Measurements from ENCODE around the gene THOC2.

The THOC2 gene

GRCh38 chrX:123626962-123627361, 105.9 kb downstream of the THOC2 start:
- ChIA-PET CTCF (no interaction called here), POLR2A (no interaction called here)
- Histone ChIP-seq H3K27ac (ENCODE audit: extremely low read depth, low read depth, low read length) (no peak overlapping the region), H3K9me3 (ENCODE audit: control insufficient read depth, insufficient read depth, low read depth, low read length) (no peaks in the 10 kb centered on the region; the same call in 1 of the 2 replicates), H3K4me3 (ENCODE audit: low read depth, low read length) (no peak overlapping the region), H3K36me3 (ENCODE audit: control insufficient read depth in 2 of 2, insufficient read depth in 1 of 2, low read length in 2 of 2) (peaks cover 43 to 65% of the 10 kb centered on the region in 2 experiments), H3K4me1 (ENCODE audit: control insufficient read depth, insufficient read depth, low read length) (no peaks in the 10 kb centered on the region)
- TF ChIP-seq YY2 (tag by site-specific recombination; IDR thresholded peaks at IDR 0.05), result no peak
- TF ChIP-seq PRDM1 (tag by site-specific recombination; IDR thresholded peaks at IDR 0.05), result peak; percentile 20; the same call in 1 of the 2 replicates
- TF ChIP-seq ZBTB1 (tag by site-specific recombination; IDR thresholded peaks at IDR 0.05), result no peak
- TF ChIP-seq KLF16 (tag by site-specific recombination; IDR thresholded peaks at IDR 0.05), result no peak
- TF ChIP-seq ZNF112 (tag by site-specific recombination; IDR thresholded peaks at IDR 0.05), result no peak
- TF ChIP-seq ZSCAN23 (tag by site-specific recombination; IDR thresholded peaks at IDR 0.05), result no peak

- Histone ChIP-seq H3K36me3 (ENCODE audit: control insufficient read depth in 2 of 2, insufficient read depth in 1 of 2, low read length in 2 of 2) (peaks cover 50 to 60% of the 10 kb centered on the region in 2 experiments), H3K4me3 (ENCODE audit: low read depth, low read length) (no peak overlapping the region), H3K4me1 (ENCODE audit: control insufficient read depth, insufficient read depth, low read length) (no peaks in the 10 kb centered on the region), H3K9me3 (ENCODE audit: control insufficient read depth, insufficient read depth, low read depth, low read length) (no peaks in the 10 kb centered on the region; the same call in 1 of the 2 replicates), H3K27ac (ENCODE audit: extremely low read depth, low read depth, low read length) (no peak overlapping the region)
- ChIA-PET CTCF (interaction anchor here (0.6 kb wide), 1 partner anchor 1151 kb away, joined by 6 read pairs; no protein-coding TSS in a partner anchor), POLR2A (no interaction called here)
- no peak for TF ChIP-seq ZIC2 (tag by site-specific recombination; IDR thresholded peaks at IDR 0.05)
- TF ChIP-seq SP7 (tag by site-specific recombination; IDR thresholded peaks at IDR 0.05), result no peak
- no peak for TF ChIP-seq CTCF (tag by site-specific recombination; IDR thresholded peaks at IDR 0.05)
- no peak for TF ChIP-seq ZNF626 (tag by site-specific recombination; IDR thresholded peaks at IDR 0.05)
- TF ChIP-seq ZNF596 (tag by site-specific recombination; IDR thresholded peaks at IDR 0.05), result no peak
- no peak for TF ChIP-seq ZBTB17 (tag by site-specific recombination; IDR thresholded peaks at IDR 0.05)
- no peak for TF ChIP-seq GFI1B (tag by site-specific recombination; IDR thresholded peaks at IDR 0.05)
- no peak for TF ChIP-seq OSR2 (tag by site-specific recombination; IDR thresholded peaks at IDR 0.05)
- TF ChIP-seq ZNF311 (tag by site-specific recombination; IDR thresholded peaks at IDR 0.05; ENCODE audit: borderline replicate concordance), result no peak
- no peak for TF ChIP-seq ZFP41 (tag by site-specific recombination; IDR thresholded peaks at IDR 0.05; ENCODE audit: borderline replicate concordance)
- TF ChIP-seq ZNF350 (tag by site-specific recombination; IDR thresholded peaks at IDR 0.05), result no peak
- TF ChIP-seq ZBTB11 (tag by site-specific recombination; conservative IDR thresholded peaks at IDR 0.05; ENCODE audit: low read depth), result no peak
- no peak for TF ChIP-seq ELK4 (IDR thresholded peaks at IDR 0.05; ENCODE audit: borderline replicate concordance, low read depth, low read length)
- TF ChIP-seq PRDM1 (tag by site-specific recombination; IDR thresholded peaks at IDR 0.05), result no peak
These were observed 106.9 kb downstream of the THOC2 start for GRCh38 chrX:123625952-123626351.

Data from HEK293 (cell line).